ENCODE results near the gene LHX4.
A peak's percentile ranks its signal among the peaks of the same experiment; 100 is the strongest.
"Not testable (repeated sequence)": the region's sequence is repeated elsewhere in the genome, so short reads cannot be mapped to it uniquely, and the experiment has no call there.

LHX4 gene

DNA sequence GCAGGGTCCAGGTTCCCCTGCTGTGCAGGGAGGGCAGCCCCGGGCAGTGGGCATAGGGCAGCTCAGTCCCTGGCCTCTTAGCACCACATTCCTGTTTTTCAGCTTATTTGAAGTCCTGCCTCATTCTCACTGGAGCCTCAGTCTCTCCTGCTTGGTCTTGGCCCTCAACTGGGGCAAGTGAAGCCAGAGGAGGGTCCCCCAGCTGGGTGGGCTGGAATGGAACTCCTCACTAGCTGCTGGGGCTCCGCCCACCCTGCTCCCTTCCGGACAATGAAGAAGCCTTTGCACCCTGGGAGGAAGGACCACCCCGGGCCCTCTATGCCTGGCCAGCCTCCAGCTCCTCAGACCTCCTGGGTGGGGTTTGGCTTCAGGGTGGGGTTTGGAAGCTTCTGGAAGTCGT, 32.8 kb upstream of the LHX4 start:
- DNase-seq (ENCODE audit: low spot score), result no peak

DNA sequence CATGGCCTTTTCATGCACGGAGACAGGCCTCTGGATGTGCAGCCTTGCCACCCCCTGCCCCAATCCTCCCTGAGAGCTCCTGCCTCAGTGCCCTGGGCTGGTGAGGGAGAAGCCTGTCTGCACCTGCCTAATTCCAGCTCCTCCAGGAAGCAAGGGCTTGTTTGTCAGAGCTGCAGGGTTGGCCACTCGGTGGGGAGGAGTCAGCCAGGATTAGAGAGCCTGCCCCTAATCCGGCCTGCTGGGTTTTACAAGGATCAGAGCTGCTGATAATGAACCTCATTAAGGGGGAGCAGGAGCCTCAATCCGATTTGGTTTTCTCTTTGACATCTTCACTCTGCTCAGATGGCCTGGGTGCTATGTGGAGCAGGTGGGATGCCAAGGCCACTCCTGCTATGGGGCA, 31.9 kb upstream of the LHX4 start:
- no peak for DNase-seq (ENCODE audit: low spot score)

DNA sequence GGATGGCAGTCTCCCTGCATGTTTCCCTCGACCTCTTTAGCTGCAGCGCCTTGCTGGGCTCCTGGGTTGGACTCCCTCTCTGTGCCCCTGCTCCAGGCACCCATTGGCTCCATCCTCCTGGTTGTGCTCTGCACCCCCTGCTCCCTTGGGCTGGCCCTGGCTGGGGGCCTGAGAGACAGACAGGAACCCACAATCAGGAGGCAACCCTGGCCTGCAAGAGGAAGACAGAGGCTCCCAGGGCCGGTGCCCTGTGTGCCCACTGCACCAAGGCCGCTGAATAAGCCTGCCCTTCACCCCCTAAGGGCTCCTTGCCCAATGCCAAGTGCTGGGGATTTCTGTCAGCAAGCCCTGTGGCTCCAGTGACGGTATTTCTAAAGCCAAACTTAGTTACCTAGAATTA, 31.5 kb upstream of the LHX4 start:
- no peak for DNase-seq (ENCODE audit: low spot score)

DNA sequence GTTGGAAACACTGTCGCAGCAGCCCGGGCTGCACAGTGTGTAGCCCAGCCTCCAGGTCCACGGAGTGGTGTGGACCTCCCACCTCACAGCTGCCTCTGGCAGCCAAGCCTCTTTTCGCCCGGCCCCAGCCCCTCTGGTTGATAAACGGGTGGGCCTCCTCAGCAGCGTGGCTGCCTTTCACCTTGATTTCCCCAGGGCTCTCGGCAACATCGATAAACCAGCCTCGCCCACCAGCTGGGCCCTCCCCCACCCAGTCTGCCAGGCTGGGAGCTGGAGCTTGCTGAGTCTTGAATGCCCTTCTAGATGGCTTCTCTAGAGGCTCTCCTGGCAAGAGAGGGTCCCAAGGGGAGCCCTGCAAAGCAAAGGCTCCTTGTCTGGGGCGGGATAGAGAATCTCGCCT, 31.0 kb upstream of the LHX4 start:
- no peak for DNase-seq (ENCODE audit: low spot score)

DNA sequence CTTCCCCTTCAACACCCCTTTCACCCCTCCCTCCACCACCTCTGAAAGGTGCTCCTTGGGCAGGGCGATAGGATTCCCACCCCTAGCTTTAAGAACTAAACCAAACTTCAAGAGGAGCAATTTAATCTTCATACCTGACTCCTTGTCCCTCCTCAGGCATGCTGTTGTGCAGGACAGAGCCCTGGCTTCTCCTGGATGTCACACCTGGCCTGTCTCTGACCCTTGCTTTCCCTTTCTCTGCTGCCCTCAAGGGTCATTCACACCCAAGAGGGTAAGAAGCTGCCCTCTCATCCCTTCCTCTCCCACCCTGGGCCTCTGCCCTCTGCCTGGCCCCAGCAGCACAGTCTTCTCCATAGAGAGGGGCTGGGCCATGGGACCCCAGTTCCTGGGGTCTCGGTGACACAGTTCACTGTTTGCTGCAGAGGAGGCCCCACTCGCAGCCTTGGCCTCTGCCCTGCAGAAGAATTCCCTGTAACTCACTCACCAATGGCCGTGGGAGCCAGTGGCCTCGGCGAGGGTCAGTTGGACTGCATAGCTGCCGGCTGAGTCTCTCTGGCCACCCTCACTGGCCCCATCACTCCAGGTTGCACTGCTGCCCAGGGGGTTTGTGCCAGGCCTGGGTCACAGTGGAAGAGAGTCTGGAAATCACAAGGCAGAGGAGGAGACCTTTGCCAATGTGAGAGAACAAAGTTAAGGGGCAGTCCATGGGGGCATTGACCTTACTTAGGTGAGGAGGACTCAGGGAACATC, 28.4 kb upstream of the LHX4 start:
- no peak for DNase-seq (ENCODE audit: low spot score)

DNA sequence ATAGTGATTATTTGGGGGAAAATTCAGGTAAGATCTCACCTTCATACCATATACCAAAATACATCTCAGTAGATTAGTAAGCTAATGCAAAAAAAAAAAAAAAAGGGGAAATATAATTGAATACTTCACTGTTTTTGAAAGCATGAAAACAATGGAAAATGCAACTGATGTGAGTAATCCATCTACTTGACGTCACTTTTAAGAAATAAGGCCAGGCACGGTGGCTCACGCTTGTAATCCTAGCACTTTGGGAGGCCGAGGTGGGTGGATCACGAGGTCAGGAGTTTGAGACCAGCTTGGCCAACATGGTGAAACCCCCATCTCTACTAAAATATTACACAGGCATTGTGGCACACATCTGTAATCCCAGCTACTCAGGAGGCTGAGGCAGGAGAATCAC, 27.5 kb upstream of the LHX4 start:
- DNase-seq (ENCODE audit: low spot score), result not testable (repeated sequence)

DNA sequence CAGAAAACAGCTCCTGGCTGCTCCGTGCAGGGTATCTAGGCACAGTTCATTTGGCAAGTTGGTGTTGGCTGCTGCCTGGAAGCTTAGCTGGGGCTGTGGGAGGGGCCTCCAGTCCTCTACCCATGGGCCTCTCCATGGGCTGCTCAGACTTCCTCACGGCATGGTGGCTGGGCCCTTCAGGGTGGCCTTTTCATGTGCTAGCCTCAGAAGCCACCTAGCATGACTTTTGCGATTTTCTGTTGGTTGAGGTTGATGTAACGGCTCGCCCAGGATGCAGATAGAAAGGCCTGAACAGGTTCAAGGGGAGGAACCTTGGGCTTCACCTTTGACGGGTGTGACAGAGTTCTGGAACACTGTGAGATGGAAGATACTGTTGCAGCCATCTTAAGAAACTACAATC, 25.8 kb upstream of the LHX4 start:
- no peak for DNase-seq (ENCODE audit: low spot score)

DNA sequence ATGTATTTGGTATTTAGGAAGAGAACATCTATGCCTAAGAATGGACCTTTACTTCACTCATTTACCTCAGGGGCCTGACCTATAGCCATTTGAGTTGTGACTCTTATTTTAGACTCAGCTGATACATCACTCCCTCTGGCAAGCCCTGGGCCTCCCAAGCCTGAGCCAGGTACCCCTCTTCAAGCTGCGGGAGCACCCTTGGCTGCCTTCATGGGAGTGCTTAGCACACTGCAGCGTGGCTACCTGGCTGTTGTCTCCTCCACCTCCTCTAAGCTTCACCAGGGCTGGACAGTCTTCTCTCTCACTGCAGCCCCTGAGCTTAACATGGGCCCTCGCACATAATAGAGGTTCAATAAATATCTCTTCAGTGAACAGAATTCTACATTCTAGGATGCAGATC, 23.5 kb upstream of the LHX4 start:
- DNase-seq (ENCODE audit: low spot score), result no peak

DNA sequence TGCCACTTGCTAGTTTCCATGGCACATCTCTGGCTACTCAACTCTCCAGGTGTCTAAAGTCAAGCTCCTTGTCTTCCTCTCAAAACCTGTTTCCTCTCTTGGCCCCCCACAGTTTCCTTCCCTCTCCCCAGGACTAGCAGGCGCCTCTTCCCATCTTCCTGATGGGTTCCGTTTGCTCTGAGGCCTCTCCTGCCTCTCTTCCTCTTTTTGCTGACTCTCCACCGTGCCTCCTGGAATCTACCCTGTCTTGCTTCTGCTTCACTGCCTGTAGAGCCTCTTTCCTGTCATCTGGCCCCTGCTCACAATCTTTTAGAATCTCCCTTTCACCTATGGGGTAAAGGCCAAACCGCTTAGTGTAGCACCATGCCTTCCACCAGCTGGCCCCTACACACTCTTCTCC, 21.8 kb upstream of the LHX4 start:
- DNase-seq (ENCODE audit: low spot score), result no peak

DNA sequence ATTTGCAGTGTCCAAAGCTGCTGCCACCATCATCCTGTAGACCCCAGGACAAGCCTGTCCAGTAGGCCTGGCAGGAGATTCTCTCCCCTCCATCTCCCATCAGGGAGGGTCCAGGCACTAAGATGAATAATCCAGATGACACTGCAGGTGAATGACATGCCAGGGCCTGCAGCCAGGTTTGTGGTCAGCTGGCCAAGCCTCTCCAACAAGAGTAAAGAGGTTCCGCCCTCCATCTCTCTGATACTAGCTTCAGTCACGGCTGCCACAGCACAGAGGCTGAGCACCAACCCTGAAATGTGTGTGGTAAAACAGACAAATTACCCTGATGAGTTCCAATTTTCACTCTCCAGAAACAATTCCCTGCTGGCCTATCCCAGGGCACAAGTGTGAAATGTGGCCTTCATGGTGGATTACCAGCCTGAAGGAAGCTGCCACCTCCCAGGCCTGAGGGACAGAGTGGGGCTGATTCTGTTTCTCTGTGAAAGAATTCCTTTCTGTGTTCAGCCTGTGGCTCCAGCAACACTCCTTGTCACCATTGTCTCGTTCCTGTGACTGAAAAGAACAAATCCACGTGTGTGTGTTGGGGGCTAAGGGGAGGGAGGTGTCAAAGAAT, 19.9 kb upstream of the LHX4 start:
- peak; percentile 33 for DNase-seq (ENCODE audit: low spot score)

DNA sequence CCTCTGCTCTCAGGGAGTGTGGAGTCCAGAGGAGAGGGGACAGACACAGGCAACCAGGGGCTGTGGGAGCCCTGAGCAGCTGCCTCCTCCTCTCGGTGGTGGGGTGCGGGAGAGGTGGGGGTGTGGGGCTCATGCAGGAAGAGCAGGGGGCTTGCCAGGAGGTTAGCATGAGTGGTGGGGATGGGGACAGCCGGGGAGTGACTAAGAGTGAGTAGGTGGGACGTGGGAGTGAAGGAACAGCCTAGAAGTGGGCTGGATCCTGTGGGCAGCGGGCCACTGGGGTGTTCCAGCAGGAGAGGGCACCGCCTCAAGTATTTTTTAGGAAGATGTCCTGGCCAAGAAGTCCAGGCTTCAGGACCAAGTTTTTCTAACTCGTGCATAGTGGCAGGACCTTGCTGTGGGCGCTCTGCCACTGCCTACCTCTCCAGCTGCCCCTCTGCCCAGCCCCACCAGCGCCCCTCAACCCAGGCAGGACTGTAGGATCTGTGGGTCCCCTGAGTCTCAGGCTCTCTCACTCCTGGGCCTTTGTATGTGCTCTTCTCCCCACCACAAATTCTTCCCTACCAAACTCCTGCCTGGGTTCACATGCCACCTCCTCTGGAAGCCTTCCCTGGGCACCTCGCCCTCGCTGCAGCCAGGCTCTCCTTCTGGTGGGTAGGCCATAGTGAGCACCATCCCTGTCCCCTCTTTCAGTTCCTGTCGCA, 18.8 kb upstream of the LHX4 start:
- no peak for DNase-seq (ENCODE audit: low spot score)

DNA sequence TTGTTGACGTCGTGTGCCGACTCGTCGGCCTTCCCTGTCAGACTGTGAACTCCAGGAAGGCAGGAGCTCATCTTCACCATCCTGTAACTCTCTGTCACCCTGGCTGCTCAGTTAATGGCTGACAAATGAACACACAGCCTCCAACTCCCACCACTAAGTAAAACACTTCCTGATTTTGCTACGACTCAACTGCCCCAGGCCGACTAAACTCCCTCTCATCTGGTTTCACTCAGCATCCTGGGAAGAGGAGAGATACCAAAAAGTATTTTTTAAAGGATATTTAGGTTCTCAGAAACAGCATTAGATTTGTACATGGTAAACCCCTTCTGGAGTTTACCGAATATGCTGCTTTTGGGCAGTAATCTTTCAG, 18.2 kb upstream of the LHX4 start:
- DNase-seq (ENCODE audit: low spot score), result no peak

DNA sequence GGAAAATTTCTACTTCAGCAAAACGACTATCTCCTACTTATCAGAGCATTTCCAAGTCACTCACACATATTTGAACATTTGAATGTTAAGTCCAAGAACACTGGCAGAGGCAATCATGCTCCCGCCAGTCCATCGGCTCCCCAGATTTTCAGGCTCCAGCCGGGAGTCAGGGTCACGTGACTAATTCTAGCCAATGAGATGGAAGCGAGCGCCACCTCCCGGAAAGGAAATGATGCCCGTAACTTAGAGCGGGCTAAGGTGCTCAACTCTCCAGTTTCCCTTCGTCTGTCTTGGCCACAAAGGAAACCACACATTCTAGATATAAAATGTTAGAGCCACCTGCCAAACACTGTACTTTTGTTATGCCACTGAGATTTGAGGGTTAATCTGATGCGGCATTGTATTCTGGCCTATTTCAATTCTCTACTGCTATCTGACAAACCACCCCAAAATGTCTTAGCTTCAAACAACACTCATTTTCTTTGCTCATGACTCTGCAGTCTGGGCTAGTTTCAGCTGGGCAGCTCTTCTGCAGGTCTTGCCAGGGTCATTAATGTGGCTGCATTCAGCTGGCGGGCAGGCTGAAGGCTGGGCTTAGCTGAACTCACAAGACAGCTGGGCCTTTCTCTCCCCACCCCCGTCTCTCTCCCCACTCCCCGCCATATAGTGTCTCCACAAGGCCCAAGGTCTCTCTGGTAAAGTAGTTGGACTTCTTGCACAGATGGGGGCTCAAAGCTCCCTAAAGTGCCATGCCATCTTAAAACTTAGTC, 16.5 kb upstream of the LHX4 start:
- no peak for DNase-seq (ENCODE audit: low spot score)

DNA sequence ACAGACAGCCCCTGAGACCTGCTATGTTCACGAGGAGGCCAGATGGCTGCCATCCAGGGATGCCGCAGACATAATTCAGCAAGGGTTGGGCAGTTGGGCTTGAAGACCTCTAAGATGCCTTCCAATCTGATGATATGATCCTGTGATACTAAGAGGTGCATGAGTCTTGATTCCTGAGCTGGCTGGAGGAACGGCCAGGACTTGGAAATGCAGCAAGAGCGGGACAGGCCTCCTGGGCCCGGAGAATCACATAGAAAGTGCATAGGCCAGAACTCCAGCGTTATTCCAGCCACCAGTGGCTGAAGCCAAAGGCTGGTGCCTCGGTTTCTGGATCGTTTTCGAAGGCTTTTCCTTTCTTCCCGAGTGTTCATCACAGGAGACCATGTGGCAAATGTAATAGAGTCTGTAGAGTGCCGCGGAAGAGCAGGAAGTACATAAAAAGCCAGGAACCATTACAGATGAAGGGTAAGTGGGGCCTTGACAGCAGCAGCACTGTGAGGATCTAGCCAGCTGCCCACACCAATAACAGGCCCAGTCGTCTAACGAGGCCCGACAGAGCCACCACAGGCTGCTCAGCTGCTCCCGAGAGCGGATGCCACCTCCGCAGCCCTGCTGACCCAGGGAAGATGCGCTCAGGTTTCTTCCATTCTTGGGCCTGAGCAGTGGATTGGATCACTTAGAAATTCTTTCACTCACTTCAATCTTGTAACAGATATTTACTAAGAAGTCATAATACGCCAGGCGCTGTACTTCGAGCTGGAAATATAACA, 14.0 kb upstream of the LHX4 start:
- DNase-seq (ENCODE audit: low spot score), result no peak

DNA sequence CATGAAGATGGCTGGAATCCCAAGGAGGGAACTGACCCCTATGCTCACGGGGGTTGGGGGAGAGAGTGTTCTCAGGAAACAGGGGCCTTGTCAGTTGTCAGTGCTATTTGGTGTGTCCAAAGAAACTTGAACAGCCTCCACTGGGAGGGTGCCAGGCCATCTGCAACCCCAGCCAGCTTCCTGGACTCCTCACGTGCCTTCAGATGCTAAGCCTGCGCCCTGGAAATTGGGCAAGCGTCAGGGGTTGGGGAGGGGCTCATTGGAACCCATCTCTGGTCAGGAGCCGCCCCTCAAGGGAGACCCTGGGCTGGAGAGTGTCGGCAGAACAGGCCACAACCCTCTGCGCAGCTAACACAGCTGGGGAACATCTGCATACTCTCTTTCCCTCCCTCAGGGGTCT, 13.1 kb upstream of the LHX4 start:
- DNase-seq (ENCODE audit: low spot score), result no peak

DNA sequence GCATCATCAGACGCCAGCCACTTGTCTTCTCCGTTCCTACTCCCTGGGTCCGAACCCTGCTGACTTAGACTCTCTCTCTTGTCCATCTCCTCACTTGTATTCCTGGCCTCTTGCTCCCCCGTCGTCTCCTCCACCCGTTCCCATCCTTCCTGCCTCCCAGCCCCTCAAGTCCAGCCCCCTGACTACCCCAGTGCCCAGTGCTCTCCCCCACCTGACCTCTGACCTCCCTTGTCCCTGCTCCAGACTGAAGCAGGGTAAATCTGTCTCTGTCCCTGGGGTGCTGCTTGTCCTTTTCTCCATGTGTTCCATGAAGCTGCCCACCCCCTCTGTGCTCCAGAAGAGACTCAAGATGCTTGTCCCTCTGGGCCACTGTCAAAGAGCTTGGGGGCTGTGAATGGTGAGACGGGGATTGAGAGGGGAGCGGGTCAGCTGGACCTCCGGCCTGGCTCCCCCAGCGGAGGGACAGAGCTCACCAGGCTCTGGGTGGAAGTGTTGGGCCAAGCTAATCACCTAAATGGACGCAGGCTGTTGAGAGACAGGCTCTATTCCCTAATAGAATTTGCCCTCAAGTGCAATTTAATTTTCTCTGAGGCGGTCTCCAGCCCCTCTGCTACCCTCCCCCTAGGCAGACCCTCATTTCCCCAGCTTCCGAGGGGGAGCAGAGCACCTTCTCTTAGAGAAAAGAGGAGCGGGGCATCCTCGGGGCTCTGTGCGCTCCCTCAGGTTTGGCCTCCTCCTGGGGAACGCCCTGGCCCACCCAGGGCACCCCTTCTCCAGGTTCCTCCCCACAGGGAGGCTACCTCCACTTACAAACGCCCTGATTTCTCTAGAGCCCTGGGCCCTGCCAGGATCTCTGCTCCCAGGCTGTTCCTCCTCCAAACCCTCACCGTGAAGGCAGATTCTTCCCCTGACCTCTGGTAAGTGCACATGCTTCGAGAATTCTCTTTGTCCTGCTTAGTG, 11.0 kb upstream of the LHX4 start:
- no peak for DNase-seq (ENCODE audit: low spot score)

DNA sequence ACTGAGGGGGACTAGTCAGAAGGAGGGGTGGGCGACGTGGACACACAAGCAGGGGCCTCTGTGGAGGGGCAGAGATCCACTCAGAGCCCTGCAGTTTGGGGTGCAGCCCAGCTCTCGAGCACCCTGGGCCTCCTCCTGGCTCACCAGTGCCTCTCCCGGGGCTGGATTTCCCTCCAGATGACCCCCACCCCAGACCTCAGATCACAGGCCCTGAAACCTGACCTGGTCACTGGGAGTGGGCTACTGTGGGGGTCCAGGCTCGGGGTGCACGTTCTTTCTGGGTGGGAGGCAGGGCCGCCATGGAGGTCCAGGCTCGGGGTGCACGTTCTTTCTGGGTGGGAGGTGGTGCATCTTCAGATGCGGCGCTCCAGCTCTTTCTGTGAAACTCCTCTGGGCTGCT, 10.3 kb upstream of the LHX4 start:
- no peak for DNase-seq (ENCODE audit: low spot score)

DNA sequence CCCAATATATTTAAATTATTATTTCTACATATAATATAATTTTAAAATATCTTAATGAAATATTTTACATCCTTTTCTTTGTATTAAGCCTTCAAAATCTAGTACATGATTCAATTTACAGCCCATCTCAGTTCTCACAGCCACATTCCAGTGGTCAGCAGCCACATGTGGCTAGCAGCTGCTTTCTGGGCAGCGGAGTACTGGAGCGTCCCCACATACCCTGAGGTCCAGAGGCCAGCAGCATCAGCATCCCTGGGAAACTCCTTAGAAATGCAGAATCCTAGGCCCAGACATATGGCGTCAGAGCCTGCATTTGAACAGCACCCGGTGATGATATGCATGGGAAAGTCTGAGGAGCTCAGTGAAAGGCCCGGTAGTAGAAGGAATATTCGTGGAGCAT, 8.6 kb upstream of the LHX4 start:
- DNase-seq (ENCODE audit: low spot score), result no peak

DNA sequence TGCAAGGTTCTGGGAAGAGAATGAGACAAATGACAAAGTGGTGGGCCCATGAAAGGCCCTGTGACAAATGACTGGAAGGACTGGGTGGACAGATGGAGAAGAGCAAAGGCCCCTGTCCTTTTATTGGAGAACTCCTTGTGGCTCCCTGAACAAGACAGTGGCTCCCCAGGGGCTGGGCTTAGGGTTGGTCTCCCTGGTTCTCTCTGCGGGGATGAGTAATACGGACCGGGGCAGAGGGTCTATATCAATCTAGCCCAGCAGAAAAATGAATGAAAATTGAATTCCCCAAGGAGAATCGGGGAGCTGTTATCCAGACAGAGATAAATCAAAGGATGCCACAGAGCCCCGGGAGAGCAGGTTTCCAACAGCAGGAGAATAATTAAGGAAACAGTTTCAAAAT, 5.2 kb upstream of the LHX4 start:
- no peak for DNase-seq (ENCODE audit: low spot score)

DNA sequence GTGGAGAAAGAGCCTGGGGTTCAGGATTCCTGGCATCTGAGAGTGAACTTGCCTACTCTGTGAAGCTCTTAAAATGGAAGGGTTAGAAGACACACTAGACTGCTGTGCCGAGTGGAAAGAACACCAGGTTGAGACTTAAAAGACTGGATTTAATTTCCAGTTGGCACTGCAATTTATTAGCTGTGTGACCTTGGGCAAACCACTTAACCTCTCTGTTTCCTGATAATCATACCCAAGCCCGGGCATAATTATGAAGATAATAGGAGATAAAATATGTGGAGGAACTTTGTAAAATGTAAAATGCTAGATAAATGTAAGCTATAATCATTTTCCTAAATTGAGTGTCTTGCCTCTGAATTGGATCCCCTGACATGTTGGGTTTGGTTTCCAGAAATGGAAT, 4.7 kb upstream of the LHX4 start:
- DNase-seq (ENCODE audit: low spot score), result no peak

Data from SW480 (cell line).